ENCODE data around the gene SRCIN1.

DNA sequence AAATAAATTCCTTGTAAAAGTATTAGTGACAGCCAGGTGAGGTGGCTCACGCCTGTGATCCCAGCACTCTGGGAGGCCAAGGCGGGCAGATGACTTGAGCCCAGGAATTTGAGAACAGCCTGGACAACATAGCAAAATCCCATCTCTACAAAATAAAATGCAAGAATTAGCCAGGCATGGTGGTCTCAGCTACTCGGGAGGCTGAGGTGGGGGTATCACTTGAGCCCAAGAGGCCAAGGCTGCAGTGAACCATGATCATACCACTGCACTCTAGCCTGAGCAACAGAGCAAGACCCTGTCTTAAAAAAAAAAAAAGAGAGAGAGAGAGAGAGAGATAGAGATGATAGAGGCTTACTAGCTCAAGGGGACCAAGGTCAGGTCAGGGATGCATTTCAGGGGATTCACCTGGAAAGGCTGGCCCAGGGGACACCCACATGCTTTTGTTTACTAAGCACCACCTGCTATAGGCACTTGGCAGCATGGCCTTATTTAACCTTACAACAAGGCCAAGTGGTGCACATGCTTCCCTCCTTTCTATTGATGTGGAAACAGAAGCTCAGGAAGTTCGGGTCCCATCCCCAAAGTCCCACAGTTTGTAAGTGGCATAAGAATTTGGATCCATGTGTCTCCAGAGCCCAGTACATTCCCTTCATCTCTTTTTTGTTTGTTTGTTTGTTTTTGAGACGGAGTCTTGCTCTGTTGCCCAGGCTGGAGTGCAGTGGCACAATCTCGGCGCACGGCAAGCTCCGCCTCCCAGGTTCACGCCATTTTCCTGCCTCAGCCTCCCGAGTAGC, 12.4 kb upstream of the SRCIN1 start:
- TF ChIP-seq, protein P1, sequence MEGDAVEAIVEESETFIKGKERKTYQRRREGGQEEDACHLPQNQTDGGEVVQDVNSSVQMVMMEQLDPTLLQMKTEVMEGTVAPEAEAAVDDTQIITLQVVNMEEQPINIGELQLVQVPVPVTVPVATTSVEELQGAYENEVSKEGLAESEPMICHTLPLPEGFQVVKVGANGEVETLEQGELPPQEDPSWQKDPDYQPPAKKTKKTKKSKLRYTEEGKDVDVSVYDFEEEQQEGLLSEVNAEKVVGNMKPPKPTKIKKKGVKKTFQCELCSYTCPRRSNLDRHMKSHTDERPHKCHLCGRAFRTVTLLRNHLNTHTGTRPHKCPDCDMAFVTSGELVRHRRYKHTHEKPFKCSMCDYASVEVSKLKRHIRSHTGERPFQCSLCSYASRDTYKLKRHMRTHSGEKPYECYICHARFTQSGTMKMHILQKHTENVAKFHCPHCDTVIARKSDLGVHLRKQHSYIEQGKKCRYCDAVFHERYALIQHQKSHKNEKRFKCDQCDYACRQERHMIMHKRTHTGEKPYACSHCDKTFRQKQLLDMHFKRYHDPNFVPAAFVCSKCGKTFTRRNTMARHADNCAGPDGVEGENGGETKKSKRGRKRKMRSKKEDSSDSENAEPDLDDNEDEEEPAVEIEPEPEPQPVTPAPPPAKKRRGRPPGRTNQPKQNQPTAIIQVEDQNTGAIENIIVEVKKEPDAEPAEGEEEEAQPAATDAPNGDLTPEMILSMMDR (IDR thresholded peaks at IDR 0.05; ENCODE audit: low read depth, low read length, missing input control), result no peak
- TF ChIP-seq SP1 (IDR thresholded peaks at IDR 0.05) (no peak), HNF4G (IDR thresholded peaks at IDR 0.05) (no peak), FOXA2 (IDR thresholded peaks at IDR 0.05) (no peak), TAF1 (conservative IDR thresholded peaks at IDR 0.05) (no peak)
- TF ChIP-seq, protein P2, sequence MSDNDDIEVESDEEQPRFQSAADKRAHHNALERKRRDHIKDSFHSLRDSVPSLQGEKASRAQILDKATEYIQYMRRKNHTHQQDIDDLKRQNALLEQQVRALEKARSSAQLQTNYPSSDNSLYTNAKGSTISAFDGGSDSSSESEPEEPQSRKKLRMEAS (IDR thresholded peaks at IDR 0.05), result no peak
